ENCODE measurements around the gene THBD.

THBD gene

DNA sequence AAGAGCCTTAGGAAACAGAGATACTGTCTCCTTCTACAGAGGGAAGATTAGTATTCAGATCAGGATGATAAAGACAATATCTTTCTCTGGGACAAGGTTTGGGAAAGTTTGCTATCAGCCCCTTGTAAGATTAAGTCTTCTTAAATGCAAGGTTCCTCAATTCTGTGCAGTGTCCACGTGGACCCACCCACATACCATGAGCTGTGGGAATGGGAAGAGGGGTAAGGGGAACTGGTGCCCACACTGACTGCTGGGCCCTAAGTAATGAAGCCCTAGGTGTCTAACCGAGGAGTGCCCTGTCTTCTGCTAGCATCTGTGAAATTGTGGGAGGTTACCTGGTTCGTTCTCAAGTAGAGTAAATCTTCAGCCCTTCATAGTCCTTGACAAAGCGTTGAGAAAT, 20.1 kb downstream of the THBD start:
- no peak for TF ChIP-seq POLR2A (IDR thresholded peaks at IDR 0.05; ENCODE audit: low read length)
- DNase-seq = no peak

DNA sequence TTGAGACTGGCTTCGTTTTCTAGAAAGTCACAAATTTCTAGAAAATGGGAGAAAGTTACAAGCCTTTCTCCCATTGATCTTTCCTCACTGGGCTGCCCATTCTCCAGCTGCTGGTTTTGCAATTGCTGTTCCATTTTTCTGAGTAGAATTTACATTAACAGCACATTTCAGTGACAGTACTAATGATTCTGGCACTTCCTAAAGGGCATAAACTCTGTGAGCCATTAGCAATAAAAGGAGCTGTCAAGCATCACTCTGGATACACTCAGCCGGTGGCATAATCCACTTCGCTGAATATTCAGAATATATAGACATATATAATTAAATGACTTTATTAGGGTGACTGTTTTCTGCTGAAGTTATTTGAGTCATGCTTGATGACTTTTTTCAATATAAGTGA, 21.1 kb downstream of the THBD start:
- DNase-seq = no peak
- no peak for TF ChIP-seq GATA1 (IDR thresholded peaks at IDR 0.05; ENCODE audit: low read depth, low read length)
- TF ChIP-seq POLR2A (IDR thresholded peaks at IDR 0.05; ENCODE audit: low read length) = no peak

DNA sequence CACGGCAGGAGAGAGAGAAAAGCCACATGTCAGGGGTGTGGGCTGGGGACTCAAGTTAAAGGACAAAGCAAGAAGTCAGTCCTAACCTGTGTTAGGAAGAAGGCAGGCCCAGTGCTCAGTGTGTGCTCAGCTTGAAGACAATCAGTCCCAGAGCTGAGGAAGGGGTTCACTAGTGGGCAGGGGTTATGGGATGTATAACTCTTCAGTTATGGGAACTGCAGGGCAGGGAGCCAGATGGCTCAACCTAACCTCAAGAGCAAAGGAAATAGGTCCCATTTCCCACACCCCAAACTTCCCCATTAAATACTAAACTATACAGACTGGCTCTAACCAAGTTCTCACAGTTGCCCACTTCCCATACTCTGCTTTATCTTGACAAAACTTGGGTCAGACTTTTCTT, 21.8 kb downstream of the THBD start:
- DNase-seq = no peak
- TF ChIP-seq GATA1 (IDR thresholded peaks at IDR 0.05; ENCODE audit: low read depth, low read length) = no peak
- TF ChIP-seq POLR2A (IDR thresholded peaks at IDR 0.05; ENCODE audit: low read length) = no peak

DNA sequence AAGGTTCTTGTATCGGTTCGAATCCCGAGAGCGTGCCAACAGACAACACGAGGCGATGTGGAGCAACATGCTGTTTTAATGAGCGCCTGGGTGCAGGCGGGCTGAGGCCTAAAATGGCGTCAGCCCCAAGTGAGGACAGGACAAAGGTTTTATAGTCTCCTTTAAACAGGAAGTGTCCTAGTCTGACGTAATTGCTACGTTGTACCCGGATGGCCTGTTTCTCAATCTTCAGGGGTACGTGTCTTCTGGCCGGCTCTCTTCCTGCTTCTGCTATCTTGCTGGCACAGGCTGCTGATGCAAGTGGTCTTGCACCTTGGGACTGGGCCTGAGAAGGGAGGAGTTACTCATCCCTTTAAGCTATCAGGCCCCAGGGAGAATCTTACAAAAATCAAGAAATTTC, 24.0 kb downstream of the THBD start:
- peak; percentile 76 to 84 for DNase-seq

DNA sequence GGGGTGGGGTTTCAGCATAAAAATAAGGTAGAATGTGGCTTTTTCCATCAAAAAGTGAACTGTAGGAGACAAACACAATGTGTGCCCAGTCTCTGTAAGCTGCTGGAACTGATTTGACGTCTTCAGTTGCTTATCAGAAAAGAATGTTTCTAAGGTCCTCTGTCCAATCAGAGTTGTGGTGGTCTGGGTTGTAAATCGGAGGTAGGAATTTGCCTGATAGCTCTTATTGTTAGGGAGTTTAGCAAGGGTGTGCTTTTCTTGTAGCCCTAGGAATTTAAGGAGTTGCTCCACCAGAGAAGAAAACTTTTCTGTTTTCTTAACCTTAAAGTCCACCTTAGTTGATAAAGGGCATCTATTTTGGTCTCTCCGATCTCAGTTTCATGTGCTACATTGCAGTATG, 24.8 kb downstream of the THBD start:
- no peak for DNase-seq

DNA sequence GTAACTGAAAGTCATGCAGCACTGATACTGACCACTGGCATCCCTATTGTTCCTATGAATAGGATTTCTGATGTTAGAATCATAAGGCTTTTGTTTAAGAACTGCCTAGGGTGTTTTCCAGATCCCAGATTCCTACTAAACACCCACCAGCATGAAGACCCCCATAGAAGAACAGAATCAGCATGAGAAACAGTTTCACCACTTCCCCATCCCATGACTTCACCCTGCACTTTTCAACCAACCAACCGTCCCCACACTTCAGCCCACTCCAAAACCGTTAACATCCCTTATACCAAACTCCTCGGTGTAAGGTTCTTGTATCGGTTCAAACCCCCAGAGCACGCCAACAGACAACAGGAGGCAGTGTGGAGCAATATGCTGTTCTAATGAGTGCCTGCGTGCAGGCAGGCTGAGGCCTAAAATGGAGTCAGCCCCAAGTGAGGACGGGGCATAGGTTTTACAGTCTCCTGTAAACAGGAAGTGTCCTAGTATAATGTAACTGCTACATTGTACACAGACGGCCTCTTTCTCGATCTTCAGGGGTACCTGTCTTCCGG, 25.8 kb downstream of the THBD start:
- TF ChIP-seq POLR2A (IDR thresholded peaks at IDR 0.05; ENCODE audit: low read length) (no peak), GATA1 (IDR thresholded peaks at IDR 0.05; ENCODE audit: low read depth, low read length) (no peak)
- DNase-seq = peak; percentile 41 to 48

More for the DNA sequence above, 24.8 kb downstream of the THBD start:
- TF ChIP-seq POLR2A (IDR thresholded peaks at IDR 0.05; ENCODE audit: low read length) (no peak), GATA1 (IDR thresholded peaks at IDR 0.05; ENCODE audit: low read depth, low read length) (no peak)

DNA sequence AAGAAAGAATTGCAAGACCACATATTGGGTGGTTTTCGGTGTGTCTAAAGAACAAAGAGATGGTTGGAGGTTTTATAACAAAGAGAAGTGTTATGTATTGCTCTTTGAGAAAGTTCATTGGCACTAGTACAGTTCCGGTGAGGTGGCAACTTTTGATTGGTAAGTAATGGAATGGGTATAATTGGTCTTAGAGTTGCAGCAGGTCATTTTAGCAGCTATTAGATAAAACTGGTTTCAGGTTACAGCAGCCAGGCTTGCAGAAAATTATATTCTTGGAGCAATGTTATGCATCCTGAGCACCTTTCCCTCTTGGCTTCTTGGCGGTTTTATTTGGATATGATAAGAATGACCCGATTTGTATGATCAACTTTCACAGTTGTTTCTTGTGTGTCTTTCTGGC, 26.6 kb downstream of the THBD start:
- no peak for TF ChIP-seq GATA1 (IDR thresholded peaks at IDR 0.05; ENCODE audit: low read depth, low read length)
- no peak for TF ChIP-seq POLR2A (IDR thresholded peaks at IDR 0.05; ENCODE audit: low read length)
- DNase-seq = no peak

DNA sequence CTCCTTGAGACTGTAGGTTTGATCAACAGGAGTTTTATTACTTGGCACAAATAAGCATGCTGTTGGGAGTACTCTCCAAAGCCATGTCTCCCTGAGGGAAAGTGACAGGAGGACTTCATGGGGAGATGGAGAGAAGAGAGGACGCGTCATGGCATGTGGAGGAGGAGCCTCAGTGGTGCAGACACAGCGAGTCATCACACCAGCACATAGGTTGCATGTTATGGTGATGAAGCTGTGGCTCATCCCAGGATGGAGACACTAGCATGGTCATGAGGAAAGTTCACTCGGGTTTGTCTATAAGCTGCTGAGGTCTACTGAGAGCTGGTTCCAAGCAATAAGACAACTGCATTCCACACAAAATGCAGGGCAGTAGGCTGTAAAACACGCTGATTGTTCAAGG, 27.5 kb downstream of the THBD start:
- no peak for TF ChIP-seq GATA1 (IDR thresholded peaks at IDR 0.05; ENCODE audit: low read depth, low read length)
- no peak for TF ChIP-seq POLR2A (IDR thresholded peaks at IDR 0.05; ENCODE audit: low read length)
- peak in 1 of 2 experiments; percentile 46 for DNase-seq

DNA sequence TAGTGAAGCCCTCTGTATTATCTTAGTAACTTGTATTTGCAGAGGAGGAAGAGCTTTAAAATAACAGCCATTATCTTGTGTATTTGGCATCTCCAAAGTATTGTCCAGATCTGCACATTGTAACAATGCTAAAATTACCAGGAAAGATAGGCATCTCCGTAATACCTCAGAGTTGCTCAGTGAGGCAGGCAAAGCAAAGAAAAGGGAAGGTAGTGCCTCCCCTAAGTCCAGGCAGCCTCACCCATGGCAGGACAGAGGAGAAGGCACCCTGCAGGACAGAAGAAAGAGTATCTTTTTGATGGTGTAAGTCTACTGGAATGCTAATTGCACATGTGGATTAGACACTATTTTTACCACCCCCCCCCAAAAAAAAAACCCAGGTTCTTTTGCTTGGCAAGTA, 27.9 kb downstream of the THBD start:
- no peak for DNase-seq
- TF ChIP-seq POLR2A (IDR thresholded peaks at IDR 0.05; ENCODE audit: low read length) = no peak
- no peak for TF ChIP-seq GATA1 (IDR thresholded peaks at IDR 0.05; ENCODE audit: low read depth, low read length)

DNA sequence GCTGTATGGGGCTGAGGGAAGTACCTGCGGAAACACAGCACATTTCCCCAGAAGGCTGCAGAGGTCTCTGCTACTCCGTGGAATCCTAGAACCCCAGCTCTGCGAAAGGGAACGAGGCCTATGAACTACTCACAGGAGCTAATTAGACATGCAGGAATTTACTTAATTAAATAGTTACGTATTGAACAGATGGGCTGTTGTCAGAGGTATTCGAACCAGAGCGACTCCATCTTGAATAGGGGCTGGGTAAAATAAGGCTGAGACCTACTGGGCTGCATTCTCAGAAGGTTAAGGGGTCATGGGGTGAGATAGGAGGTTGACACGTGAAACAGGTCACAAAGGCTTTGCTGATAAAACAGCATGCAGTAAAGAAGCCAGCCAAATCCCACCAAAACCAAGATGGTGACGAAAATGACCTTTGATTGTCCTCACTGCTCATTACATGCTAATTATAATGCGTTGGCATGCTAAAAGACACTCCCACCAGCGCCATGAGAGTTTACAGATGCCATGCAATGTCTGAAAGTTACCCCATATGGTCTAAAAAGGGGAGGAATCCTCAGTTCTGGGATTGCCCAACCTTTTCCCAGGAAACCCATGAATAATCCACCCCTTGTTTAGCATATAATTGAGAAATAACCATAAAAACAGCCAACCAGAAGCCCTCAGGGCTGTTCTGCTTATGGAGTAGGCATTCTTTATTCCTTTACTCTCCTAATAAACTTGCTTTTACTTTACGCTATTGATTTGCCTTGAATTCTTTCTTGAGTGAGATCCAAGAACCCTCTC, 29.0 kb downstream of the THBD start:
- DNase-seq = no peak
- no peak for TF ChIP-seq GATA1 (IDR thresholded peaks at IDR 0.05; ENCODE audit: low read depth, low read length)
- TF ChIP-seq POLR2A (IDR thresholded peaks at IDR 0.05; ENCODE audit: low read length) = no peak

DNA sequence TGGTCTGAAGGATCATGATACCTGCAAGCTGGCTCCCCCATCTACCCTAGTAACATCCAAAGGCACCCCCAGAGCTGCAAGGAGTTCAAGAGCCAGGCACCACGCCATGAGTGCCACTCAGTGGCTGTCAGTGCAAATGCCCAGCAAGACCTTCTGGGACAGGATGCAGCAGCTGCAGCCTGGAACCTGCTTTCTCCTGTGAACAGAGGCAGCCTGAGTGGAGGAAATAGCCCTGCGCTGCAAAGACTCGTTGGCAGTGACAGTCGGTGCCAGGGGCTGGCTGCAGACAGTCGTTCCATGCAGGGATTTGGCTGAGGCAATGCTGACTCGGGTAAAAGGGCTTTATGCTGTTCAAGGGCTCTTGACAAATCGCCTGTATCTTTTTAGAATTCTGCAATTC, 30.1 kb downstream of the THBD start:
- TF ChIP-seq GATA1 (IDR thresholded peaks at IDR 0.05; ENCODE audit: low read depth, low read length) (no peak), POLR2A (IDR thresholded peaks at IDR 0.05; ENCODE audit: low read length) (no peak)
- DNase-seq = no peak

DNA sequence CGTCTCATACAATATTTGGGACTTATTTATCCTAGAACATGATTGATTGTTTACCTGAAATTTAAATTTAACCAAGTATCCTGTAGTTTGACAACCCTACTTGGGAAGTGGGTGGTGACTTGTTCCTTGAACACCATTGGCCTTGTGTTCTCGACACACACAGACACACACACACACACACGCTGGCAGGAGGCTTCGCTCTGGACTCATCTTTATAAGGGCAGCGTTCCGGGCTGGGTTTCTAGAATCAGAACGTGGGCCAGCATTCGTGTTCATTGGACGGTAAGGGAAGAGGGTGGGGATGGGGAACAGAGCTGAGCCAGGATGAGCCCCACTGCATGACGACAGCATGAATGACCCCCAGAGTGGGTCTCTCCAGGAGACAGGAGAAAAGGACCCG, 30.5 kb downstream of the THBD start:
- TF ChIP-seq POLR2A (IDR thresholded peaks at IDR 0.05; ENCODE audit: low read length) = no peak
- no peak for TF ChIP-seq GATA1 (IDR thresholded peaks at IDR 0.05; ENCODE audit: low read depth, low read length)
- no peak for DNase-seq

DNA sequence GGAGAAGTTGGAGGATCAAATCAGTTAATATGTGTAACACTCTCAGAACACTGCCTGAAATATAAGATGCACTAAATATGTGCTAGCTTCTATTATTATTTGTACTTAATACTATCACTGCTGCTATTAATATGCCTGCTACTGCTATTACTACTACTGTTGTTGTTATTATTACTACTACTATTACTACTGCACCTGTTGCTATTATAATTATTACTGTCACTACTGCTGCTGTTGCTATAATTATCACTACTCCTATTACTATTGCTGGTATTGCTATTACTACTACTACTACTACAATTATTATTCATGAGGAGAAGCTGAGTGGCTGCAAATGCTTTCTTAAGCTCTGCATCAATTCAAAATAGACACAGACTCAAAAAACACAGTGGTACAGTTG, 31.0 kb downstream of the THBD start:
- DNase-seq = no peak

DNA sequence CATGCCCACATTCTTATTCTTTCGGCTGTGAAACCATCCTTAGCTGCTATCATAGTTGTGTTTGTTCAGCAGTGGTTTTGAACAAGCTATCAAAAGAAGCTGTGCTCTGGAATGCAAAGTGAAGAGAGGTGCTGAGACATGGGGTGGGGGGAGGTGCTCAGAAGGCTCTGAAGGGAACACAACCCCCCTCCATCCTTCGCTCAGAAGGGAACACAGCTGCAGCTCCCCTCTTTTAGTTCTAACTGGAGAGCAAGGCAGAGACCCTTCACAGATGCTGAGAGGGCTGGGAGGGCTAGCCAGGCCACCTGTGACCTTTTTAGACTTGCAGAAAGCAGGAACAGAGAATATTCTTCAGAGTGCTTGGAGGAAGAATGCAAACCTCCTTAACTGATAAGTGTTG, 32.0 kb downstream of the THBD start:
- no peak for DNase-seq
- TF ChIP-seq GATA1 (IDR thresholded peaks at IDR 0.05; ENCODE audit: low read depth, low read length) (no peak), POLR2A (IDR thresholded peaks at IDR 0.05; ENCODE audit: low read length) (no peak)

More for the DNA sequence above, 31.0 kb downstream of the THBD start:
- TF ChIP-seq GATA1 (IDR thresholded peaks at IDR 0.05; ENCODE audit: low read depth, low read length) = no peak
- TF ChIP-seq POLR2A (IDR thresholded peaks at IDR 0.05; ENCODE audit: low read length) = no peak

DNA sequence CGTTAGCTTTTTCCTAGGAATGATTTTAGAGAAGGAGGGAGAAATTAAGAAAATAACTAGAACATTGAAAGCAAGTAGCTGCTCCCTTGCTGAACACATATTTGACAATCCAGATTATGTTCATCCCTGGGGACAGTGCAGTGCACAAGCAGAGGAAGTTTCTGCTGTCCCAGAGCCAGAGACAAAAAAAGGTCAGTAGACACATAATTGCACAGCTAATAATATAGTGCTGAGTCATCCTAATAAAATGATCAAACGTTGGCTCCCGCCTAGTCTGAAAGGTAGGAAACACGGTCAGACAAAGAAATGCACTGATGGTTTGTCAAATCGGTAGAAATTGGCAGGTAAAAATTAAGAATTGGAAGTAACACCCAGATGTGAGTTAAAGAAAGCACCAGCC, 36.0 kb downstream of the THBD start:
- DNase-seq = no peak
- no peak for TF ChIP-seq POLR2A (IDR thresholded peaks at IDR 0.05; ENCODE audit: low read length)
- no peak for TF ChIP-seq GATA1 (IDR thresholded peaks at IDR 0.05; ENCODE audit: low read depth, low read length)
